ENCODE measurements around the gene UBE2U.
"Not testable (repeated sequence)": the region's sequence is repeated elsewhere in the genome, so short reads cannot be mapped to it uniquely, and the experiment has no call there.

Gene UBE2U

GRCh38 chr1:64194168-64195080, 9.0 kb upstream of the UBE2U start:
- DNase-seq, result no peak

- DNase-seq, result no peak
These were observed 8.4 kb upstream of the UBE2U start for GRCh38 chr1:64195081-64195395.

- no peak for DNase-seq
These were observed 7.2 kb upstream of the UBE2U start for GRCh38 chr1:64196074-64196870.

- no peak for DNase-seq
These were observed 6.3 kb upstream of the UBE2U start for GRCh38 chr1:64197076-64197475.

- DNase-seq, result no peak
These were observed 4.3 kb upstream of the UBE2U start for GRCh38 chr1:64199154-64199553.

- no peak for DNase-seq
These were observed 3.4 kb upstream of the UBE2U start for GRCh38 chr1:64200064-64200463.

- DNase-seq, result no peak
These were observed 5.8 kb downstream of the UBE2U start for GRCh38 chr1:64209221-64209620.

GRCh38 chr1:64212031-64212430, 8.6 kb downstream of the UBE2U start:
- DNase-seq, result no peak

GRCh38 chr1:64215576-64215975, 12.2 kb downstream of the UBE2U start:
- DNase-seq, result no peak

GRCh38 chr1:64220241-64220640, 16.8 kb downstream of the UBE2U start:
- no peak for DNase-seq

GRCh38 chr1:64223329-64224151, 20.1 kb downstream of the UBE2U start:
- DNase-seq, result no peak

- DNase-seq, result not testable (repeated sequence)
These were observed 20.8 kb downstream of the UBE2U start for GRCh38 chr1:64224236-64224635.

- no peak for DNase-seq
These were observed 24.9 kb downstream of the UBE2U start for GRCh38 chr1:64228167-64228957.

GRCh38 chr1:64229307-64229706, 25.9 kb downstream of the UBE2U start:
- no peak for DNase-seq

- DNase-seq, result no peak
These were observed 27.7 kb downstream of the UBE2U start for GRCh38 chr1:64231153-64231552.

- DNase-seq, result no peak
These were observed 28.2 kb downstream of the UBE2U start for GRCh38 chr1:64231654-64232053.

- no peak for DNase-seq
These were observed 31.3 kb downstream of the UBE2U start for GRCh38 chr1:64234714-64235113.

GRCh38 chr1:64235181-64235580, 31.8 kb downstream of the UBE2U start:
- no peak for DNase-seq

GRCh38 chr1:64235910-64236309, 32.5 kb downstream of the UBE2U start:
- DNase-seq, result no peak

GRCh38 chr1:64236541-64236954, 33.1 kb downstream of the UBE2U start:
- no peak for DNase-seq

GRCh38 chr1:64239519-64239918, 36.1 kb downstream of the UBE2U start:
- not testable (repeated sequence) for DNase-seq

GRCh38 chr1:64240206-64240605, 36.8 kb downstream of the UBE2U start:
- no peak for DNase-seq

Data from CD4-positive, alpha-beta T cell treated with Interleukin-6 for 4 hours (primary cell).